H1 (cell line): Measurements from ENCODE around the gene ATP11A. TPM values are rescaled to one million over a fixed set of nuclear protein-coding genes. Genes with fewer than 3 reads are reported as not detected.

Experiments used
- CTCF ChIA-PET: fragments of 300-600 bp; sonication (Branson Sonifier 250); formaldehyde crosslinking; loops from one replicate; lab custom pipeline; 2021; ENCODE audit not compliant: partially characterized antibody; lab: Charles Lee
- POLR2A ChIA-PET: fragments of 300-600 bp; sonication (Branson Sonifier 250); formaldehyde crosslinking; loops from one replicate; lab custom pipeline; 2021; ENCODE audit warnings: inconsistent platforms; ENCODE audit not compliant: partially characterized antibody; lab: Charles Lee
- DNase-seq, 2 experiments: peaks; one replicate each; pipeline versions ENCODE4 v3.0.0 to v3.0.0-alpha.2; 2010 to 2022; ENCODE audit warnings: low spot score in 2 of 2, low read depth in 1 of 2, mixed read lengths in 1 of 2
- FAIRE-seq: peaks from 2 replicates; lab custom pipeline; 2011; peaks lifted over from hg19 to GRCh38; lab: Jason Lieb, UNC
- H2AFZ ChIP-seq: 2 replicates; pipeline ENCODE4 v1.8.1; 2012; ENCODE audit warnings: low read length, inconsistent platforms
- H2AK5ac ChIP-seq: 2 replicates; pipeline ENCODE4 v1.6.1; 2013; ENCODE audit warnings: low read depth, low read length
- H2BK120ac ChIP-seq: replicated peaks from 2 replicates; pipeline ENCODE3; 2013; ENCODE audit warnings: low read depth, low read length, inconsistent platforms
- H2BK12ac ChIP-seq: 2 replicates; pipeline ENCODE4 v1.6.1; 2013; ENCODE audit warnings: low read depth, low read length
- H2BK15ac ChIP-seq: 2 replicates; pipeline ENCODE4 v1.6.1; 2013; ENCODE audit warnings: low read length
- H2BK20ac ChIP-seq: 2 replicates; pipeline ENCODE4 v1.6.1; 2013; ENCODE audit warnings: low read length
- H2BK5ac ChIP-seq: 2 replicates; pipeline ENCODE4 v1.6.1; 2013; ENCODE audit warnings: low read depth, low read length
- H3K14ac ChIP-seq: 2 replicates; pipeline ENCODE4 v1.6.1; 2013; ENCODE audit warnings: inconsistent platforms; ENCODE audit not compliant: insufficient read length
- H3K18ac ChIP-seq: 2 replicates; pipeline ENCODE4 v1.6.1; 2013; ENCODE audit warnings: low read length; ENCODE audit errors: extremely low read depth
- H3K23ac ChIP-seq: 2 replicates; pipeline ENCODE4 v1.6.1; 2013; ENCODE audit warnings: inconsistent platforms; ENCODE audit not compliant: insufficient read length
- H3K23me2 ChIP-seq: 2 replicates; pipeline ENCODE4 v1.6.1; 2013; ENCODE audit warnings: low read depth, low read length
- H3K27ac ChIP-seq: 2 replicates; pipeline ENCODE4 v1.6.1; 2011; ENCODE audit warnings: low read depth, low read length, inconsistent platforms
- H3K27me3 ChIP-seq, 4 experiments: replicated peaks in 1 of 4; 1 replicate in 1 of 4; 2 replicates in 3 of 4; pipeline versions ENCODE4 v1.6.1 to v1.8.1; 2011 to 2013; ENCODE audit warnings: low read length in 3 of 4, mild to moderate bottlenecking in 3 of 4, inconsistent platforms in 2 of 4, mixed read lengths in 2 of 4, moderate library complexity in 1 of 4; ENCODE audit not compliant: control insufficient read depth in 3 of 4, insufficient read depth in 3 of 4; ENCODE audit errors: extremely low read depth in 1 of 4
- H3K36me3 ChIP-seq, 4 experiments: 2 replicates each; pipeline versions ENCODE4 v1.6.1 to v1.8.1; 2011 to 2013; ENCODE audit warnings: mild to moderate bottlenecking in 4 of 4, low read length in 3 of 4, moderate library complexity in 2 of 4, control low read depth in 1 of 4, inconsistent platforms in 1 of 4; ENCODE audit not compliant: insufficient read depth in 4 of 4, control insufficient read depth in 2 of 4
- H3K4ac ChIP-seq: replicated peaks from 2 replicates; pipeline ENCODE3; 2013; ENCODE audit warnings: low read length, low read depth, mixed read lengths, inconsistent platforms; ENCODE audit not compliant: insufficient read length
- H3K4me1 ChIP-seq, 4 experiments: replicated peaks in 1 of 4; 1 replicate in 1 of 4; 2 replicates in 3 of 4; pipeline versions ENCODE4 v1.6.1 to v1.8.1; 2011 to 2013; ENCODE audit warnings: low read length in 3 of 4, inconsistent platforms in 2 of 4, mixed read lengths in 1 of 4; ENCODE audit not compliant: insufficient read depth in 4 of 4, control insufficient read depth in 3 of 4
- H3K4me2 ChIP-seq, 2 experiments: 2 replicates each; pipeline versions ENCODE4 v1.6.1 to v1.8.1; 2011 to 2013; ENCODE audit warnings: low read depth in 2 of 2, low read length in 2 of 2, control low read depth in 1 of 2, inconsistent platforms in 1 of 2, mild to moderate bottlenecking in 1 of 2; ENCODE audit not compliant: insufficient read depth in 1 of 2
- H3K4me3 ChIP-seq, 4 experiments: fragments of 200-600, 300-600 bp in 1 of 4; sonication (generic), shearing (Covaris generic), sonication (Bioruptor Twin) in 1 of 4; 2 replicates each; pipeline versions ENCODE4 v1.5.1 to v1.8.1; 2011 to 2016; ENCODE audit warnings: low read length in 4 of 4, low read depth in 3 of 4, control low read depth in 2 of 4, inconsistent platforms in 2 of 4, mild to moderate bottlenecking in 2 of 4, mixed read lengths in 1 of 4, moderate library complexity in 1 of 4; ENCODE audit not compliant: insufficient read depth in 2 of 4; ENCODE audit errors: extremely low read depth in 1 of 4
- H3K56ac ChIP-seq: replicated peaks from 2 replicates; pipeline ENCODE3; 2013; ENCODE audit warnings: low read depth, mild to moderate bottlenecking, mixed read lengths, low read length, inconsistent platforms; ENCODE audit not compliant: insufficient read length
- H3K79me1 ChIP-seq: 2 replicates; pipeline ENCODE4 v1.6.1; 2013; ENCODE audit warnings: low read depth, low read length, control low read depth
- H3K79me2 ChIP-seq, 2 experiments: 2 replicates each; pipeline versions ENCODE4 v1.6.1 to v1.8.1; 2012 to 2013; ENCODE audit warnings: low read length in 2 of 2, mild to moderate bottlenecking in 2 of 2, inconsistent platforms in 1 of 2; ENCODE audit not compliant: insufficient read depth in 2 of 2, control insufficient read depth in 1 of 2
- H3K9ac ChIP-seq, 4 experiments: replicated peaks in 1 of 4; 1 replicate in 1 of 4; 2 replicates in 3 of 4; pipeline versions ENCODE4 v1.6.1 to v1.8.1; 2011 to 2013; ENCODE audit warnings: low read depth in 3 of 4, low read length in 3 of 4, control low read depth in 2 of 4, mild to moderate bottlenecking in 2 of 4, moderate library complexity in 2 of 4, inconsistent platforms in 1 of 4; ENCODE audit errors: extremely low read depth in 1 of 4
- H3K9me3 ChIP-seq, 2 experiments: 2 replicates each; pipeline versions ENCODE4 v1.6.1 to v1.8.1; 2012 to 2013; ENCODE audit warnings: mild to moderate bottlenecking in 2 of 2, moderate library complexity in 2 of 2, control low read depth in 1 of 2, inconsistent platforms in 1 of 2, low read depth in 1 of 2, low read length in 1 of 2, mixed read lengths in 1 of 2; ENCODE audit not compliant: insufficient read depth in 2 of 2
- H4K20me1 ChIP-seq, 2 experiments: replicated peaks in 1 of 2; 2 replicates each; pipeline versions ENCODE3 to v1.8.1; 2011 to 2013; ENCODE audit warnings: inconsistent platforms in 2 of 2, low read length in 2 of 2, mild to moderate bottlenecking in 1 of 2; ENCODE audit not compliant: insufficient read depth in 2 of 2, control insufficient read depth in 1 of 2
- H4K5ac ChIP-seq: 2 replicates; pipeline ENCODE4 v1.6.1; 2013; ENCODE audit warnings: low read length, low read depth, mixed read lengths, inconsistent platforms; ENCODE audit not compliant: insufficient read length
- H4K8ac ChIP-seq: 2 replicates; pipeline ENCODE4 v1.8.0; 2013; ENCODE audit warnings: mild to moderate bottlenecking, moderate library complexity, low read length, inconsistent platforms; ENCODE audit not compliant: insufficient read depth; ENCODE audit errors: extremely low read depth
- H4K91ac ChIP-seq: replicated peaks from 2 replicates; pipeline ENCODE3; 2013; ENCODE audit warnings: low read length, mixed read lengths, inconsistent platforms; ENCODE audit not compliant: insufficient read length
- BACH1 ChIP-seq: IDR thresholded peaks from 2 replicates; pipeline ENCODE4 v1.6.1; 2012; ENCODE audit warnings: low read length, improper control_type of control experiment
- BCL11A ChIP-seq, 2 experiments: IDR thresholded peaks; one replicate each; pipeline ENCODE4 v1.6.1; 2011; ENCODE audit warnings: low read depth in 2 of 2, low read length in 2 of 2, mild to moderate bottlenecking in 2 of 2
- CHD1 ChIP-seq: IDR thresholded peaks from 2 replicates; pipeline ENCODE4 v1.6.1; 2012; ENCODE audit warnings: low read depth, low read length, improper control_type of control experiment
- EZH2 ChIP-seq: fragments of 200-600 bp; sonication (generic); IDR thresholded peaks from 2 replicates; pipeline ENCODE4 v1.7.1; 2012; ENCODE audit warnings: low read depth, mild to moderate bottlenecking, moderate library complexity, low read length, inconsistent platforms; ENCODE audit not compliant: severe bottlenecking
- JUND ChIP-seq: IDR thresholded peaks from 2 replicates; pipeline ENCODE4 v1.6.1; 2011; ENCODE audit warnings: mild to moderate bottlenecking, improper control_type of control experiment, low read length
- PHF8 ChIP-seq: fragments of 200-600 bp; sonication (generic); conservative IDR thresholded peaks from 2 replicates; pipeline ENCODE4 v1.7.1; 2012; ENCODE audit warnings: low read depth, mild to moderate bottlenecking, inconsistent platforms, low read length, moderate library complexity
- POLR2A ChIP-seq, 2 experiments: IDR thresholded peaks; 1 replicate in 1 of 2; 2 replicates in 1 of 2; pipeline ENCODE4 v1.6.1; 2011; ENCODE audit warnings: low read depth in 2 of 2, low read length in 2 of 2, mild to moderate bottlenecking in 2 of 2; ENCODE audit errors: control extremely low read depth in 1 of 2
- RAD21 ChIP-seq, 2 experiments: IDR thresholded peaks in 1 of 2; conservative IDR thresholded peaks in 1 of 2; 2 replicates each; pipeline ENCODE4 v1.6.1; 2011; ENCODE audit warnings: low read depth in 2 of 2, low read length in 2 of 2, improper control_type of control experiment in 1 of 2, inconsistent platforms in 1 of 2, mild to moderate bottlenecking in 1 of 2, moderate library complexity in 1 of 2
- SUZ12 ChIP-seq: fragments of 200-600 bp; sonication (generic); IDR thresholded peaks from 2 replicates; pipeline ENCODE4 v1.6.1; 2012; ENCODE audit warnings: mild to moderate bottlenecking, inconsistent platforms, low read length, moderate library complexity, mixed read lengths
- TAF7 ChIP-seq: optimal IDR thresholded peaks from 2 replicates; pipeline ENCODE3; 2011; ENCODE audit warnings: low read depth, mild to moderate bottlenecking, inconsistent platforms, low read length, moderate library complexity, borderline replicate concordance
- WGBS, 2 experiments: shearing (Covaris generic) in 1 of 2; methylation state at CpG; one replicate each; pipeline versions ENCODE4 v1.1.6 to v1.1.7; 2013 to 2015; ENCODE audit warnings: low lambda C conversion rate in 2 of 2, mixed read lengths in 2 of 2, inconsistent platforms in 1 of 2, low coverage in 1 of 2, missing lambda C conversion rate in 1 of 2; ENCODE audit not compliant: insufficient replicate concordance in 2 of 2, insufficient coverage in 1 of 2, insufficient read length in 1 of 2; ENCODE audit errors: extremely low coverage in 1 of 2, missing lambda C conversion rate in 1 of 2; 5-methylcytosine and 5-hydroxymethylcytosine counted together
- polyA plus RNA-seq, 7 experiments: library from polyadenylated mRNA; depleted of rRNA in 3 of 7; stranded (reverse) in 5 of 7; unstranded in 2 of 7; fragments of >200 nt in 5 of 7; fragments of 200-250 nt in 2 of 7; gene quantifications; 1 replicate in 5 of 7; 2 replicates in 1 of 7; 4 replicates in 1 of 7; pipeline versions ENCODE4 v1.2.1 to v1.2.3, GENCODE V29; 2011 to 2013; ENCODE audit warnings: missing spikeins in 2 of 7, mixed read lengths in 2 of 7
- total RNA-seq: library from RNA; stranded (reverse); fragmentation: NEBNext Ultra II Directional; extraction: Animal tissue kit (Norgen Biotek cat#: 25700); gene quantifications from 2 replicates; pipeline ENCODE4 v1.2.1, GENCODE V29; 2021

The ATP11A gene
- total and polyA plus RNA-seq, 2 of the 8 experiments (the other 6 are each of a cell fraction or from before 2014, with no cell fraction given), result 28.8 to 72.9 TPM

DNA sequence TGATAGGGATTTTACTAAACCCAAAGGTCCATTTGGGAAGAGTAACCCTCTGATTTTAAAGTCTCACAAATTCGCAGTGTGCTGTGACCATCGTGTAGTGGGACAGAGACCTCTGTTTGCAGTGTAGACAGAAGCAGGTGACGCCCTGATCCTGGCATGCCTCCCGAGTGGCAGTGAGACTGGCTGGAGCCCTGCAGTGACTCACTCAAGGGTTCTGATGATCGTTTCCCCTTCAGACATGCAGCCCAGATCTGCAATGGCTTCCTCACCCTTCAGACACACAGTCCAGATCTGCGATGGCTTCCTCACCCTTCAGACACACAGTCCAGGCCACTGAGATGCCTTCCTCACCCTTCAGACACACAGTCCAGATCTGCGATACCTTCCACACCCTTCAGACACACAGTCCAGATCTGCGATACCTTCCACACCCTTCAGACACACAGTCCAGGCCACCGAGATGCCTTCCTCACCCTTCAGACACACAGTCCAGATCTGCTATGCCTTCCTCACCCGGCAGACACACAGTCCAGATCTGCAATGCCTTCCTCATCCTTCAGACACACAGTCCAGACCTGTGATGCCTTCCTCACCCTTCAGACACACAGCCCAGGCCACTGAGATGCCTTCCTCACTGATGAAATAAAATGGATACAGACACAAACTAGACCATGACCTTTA lies 125.2 kb downstream of the ATP11A start:
- Histone ChIP-seq H3K4ac (no peak overlapping the region), H2BK12ac (no peak overlapping the region), H2AK5ac (no peak overlapping the region), H4K5ac (no peak overlapping the region), H3K36me3 (peaks cover 9 to 56% (median 37%) of the 10 kb centered on the region in 4 experiments; a peak in 7 of 8 replicates), H3K27me3 (no peaks in the 10 kb centered on the region), H3K56ac (no peak overlapping the region), H2AFZ (no peak overlapping the region), H2BK120ac (no peak overlapping the region), H2BK15ac (no peak overlapping the region), H3K79me2 (no peaks in the 10 kb centered on the region), H3K9ac (no peak overlapping the region), H4K91ac (no peak overlapping the region), H3K79me1 (no peaks in the 10 kb centered on the region), H2BK5ac (no peak overlapping the region), H3K4me1 (no peaks in the 10 kb centered on the region), H3K4me3 (no peak overlapping the region), H2BK20ac (no peak overlapping the region), H4K20me1 (no peaks in the 10 kb centered on the region), H3K14ac (no peak overlapping the region), H3K23me2 (no peaks in the 10 kb centered on the region; the same call in 1 of the 2 replicates), H3K23ac (no peak overlapping the region), H4K8ac (no peak overlapping the region), H3K18ac (no peak overlapping the region), H3K9me3 (peaks cover 15 to 20% of the 10 kb centered on the region in 2 experiments; a peak in 3 of 4 replicates), H3K4me2 (no peak overlapping the region), H3K27ac (no peak overlapping the region)
- POLR2A ChIA-PET, result no interaction called here
- DNase-seq (no peak), FAIRE-seq (no peak)
- WGBS, 2 experiments, result 91% methylated on average over 10 of the region's 10 CpGs; no CpG with 5 or more reads in 1 of the 2 experiments
- CTCF ChIA-PET, result no interaction called here
- no peak for TF ChIP-seq BACH1
- TF ChIP-seq CHD1, result no peak
- TF ChIP-seq POLR2A (IDR thresholded peaks at IDR 0.05; ENCODE audit: control extremely low read depth in 1 of 2, low read depth in 2 of 2, low read length in 2 of 2), result no peak
- no peak for TF ChIP-seq PHF8
- no peak for TF ChIP-seq TAF7
- TF ChIP-seq RAD21 (IDR thresholded peaks at IDR 0.05 in 1 of 2, conservative IDR thresholded peaks at IDR 0.05 in 1 of 2; ENCODE audit: low read depth in 2 of 2, low read length in 2 of 2), result no peak
- TF ChIP-seq BCL11A (IDR thresholded peaks at IDR 0.05; ENCODE audit: low read depth in 2 of 2, low read length in 2 of 2), result no peak
- no peak for TF ChIP-seq EZH2
- no peak for TF ChIP-seq JUND
- no peak for TF ChIP-seq SUZ12
